Ishikawa (cell line): Measurements from ENCODE around the gene PM20D2.

Source experiments
- CEBPB ChIP-seq: IDR thresholded peaks from 2 replicates; pipeline ENCODE4 v1.6.1; 2012
- CREB1 ChIP-seq: IDR thresholded peaks from 2 replicates; pipeline ENCODE4 v1.6.1; 2012; ENCODE audit warnings: low read depth
- EGR1 ChIP-seq: IDR thresholded peaks from 2 replicates; pipeline ENCODE4 v1.6.1; 2012
- EP300 ChIP-seq: IDR thresholded peaks from 2 replicates; pipeline ENCODE4 v1.6.1; 2012; ENCODE audit warnings: borderline replicate concordance
- FOXM1 ChIP-seq: IDR thresholded peaks from 2 replicates; pipeline ENCODE4 v1.6.1; 2012; ENCODE audit warnings: low read depth, borderline replicate concordance
- NFIC ChIP-seq: IDR thresholded peaks from 2 replicates; pipeline ENCODE4 v1.6.1; 2012
- RAD21 ChIP-seq: IDR thresholded peaks from 2 replicates; pipeline ENCODE4 v1.6.1; 2012; ENCODE audit warnings: low read depth
- TAF1 ChIP-seq: IDR thresholded peaks from 2 replicates; pipeline ENCODE4 v1.6.1; 2012; ENCODE audit warnings: low read depth, mild to moderate bottlenecking
- TCF12 ChIP-seq: IDR thresholded peaks from 2 replicates; pipeline ENCODE4 v1.6.1; 2012; ENCODE audit warnings: low read depth
- TEAD4 ChIP-seq: IDR thresholded peaks from 2 replicates; pipeline ENCODE4 v1.6.1; 2012
- YY1 ChIP-seq: IDR thresholded peaks from 2 replicates; pipeline ENCODE4 v1.6.1; 2012; ENCODE audit warnings: low read depth
- ZBTB7A ChIP-seq: IDR thresholded peaks from 2 replicates; pipeline ENCODE4 v1.6.1; 2012; ENCODE audit warnings: low read depth
- TF ChIP-seq, protein P1 (sequence below): IDR thresholded peaks from 2 replicates; pipeline ENCODE4 v1.6.1; 2012
- TF ChIP-seq, protein P2 (sequence below): IDR thresholded peaks from 2 replicates; pipeline ENCODE4 v1.6.1; 2012; ENCODE audit warnings: low read depth, mild to moderate bottlenecking
- TF ChIP-seq, protein P3 (sequence below): IDR thresholded peaks from 2 replicates; pipeline ENCODE4 v1.6.1; 2012

Gene PM20D2

DNA sequence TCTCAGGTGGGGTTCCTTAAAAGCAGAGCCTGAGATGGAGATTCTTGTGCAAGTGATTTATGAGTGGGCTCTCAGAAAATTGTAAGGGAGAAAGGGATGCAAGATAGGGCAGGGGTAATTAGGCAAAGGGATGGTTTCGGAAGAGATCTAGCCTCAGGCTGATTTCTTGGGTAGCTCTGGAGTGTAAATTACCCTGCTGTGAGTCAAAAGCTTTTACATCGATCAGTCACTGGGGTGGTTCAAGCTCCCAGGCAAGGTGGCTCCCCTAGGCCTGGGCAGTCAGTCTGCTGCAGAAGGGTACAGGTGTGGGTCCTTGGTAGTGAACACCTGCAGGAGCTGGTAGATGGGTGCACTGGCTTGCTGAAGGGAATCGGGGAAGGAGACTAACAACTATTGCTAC lies 11.1 kb upstream of the PM20D2 start:
- no peak for TF ChIP-seq YY1

DNA sequence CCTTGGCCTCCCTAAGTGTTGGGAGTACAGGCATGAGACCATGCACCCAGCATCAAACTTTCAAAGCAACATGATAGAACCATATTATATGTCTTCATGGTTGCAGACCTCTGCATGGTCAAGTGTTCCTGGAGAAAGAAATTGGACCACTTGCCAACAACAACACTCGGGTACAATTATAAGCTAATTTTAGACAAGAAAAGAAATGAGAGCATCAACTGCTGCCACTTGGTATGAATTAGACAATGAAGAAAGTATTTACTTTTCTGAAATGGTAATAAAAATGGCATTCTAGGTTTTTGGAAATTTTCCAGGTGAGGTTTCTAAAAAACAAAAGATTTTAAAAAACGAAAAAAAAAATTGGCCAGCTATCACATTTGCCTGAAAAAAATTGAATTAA lies 7.7 kb upstream of the PM20D2 start:
- no peak for TF ChIP-seq CREB1
- no peak for TF ChIP-seq EGR1
- no peak for TF ChIP-seq TEAD4
- TF ChIP-seq, protein P1, sequence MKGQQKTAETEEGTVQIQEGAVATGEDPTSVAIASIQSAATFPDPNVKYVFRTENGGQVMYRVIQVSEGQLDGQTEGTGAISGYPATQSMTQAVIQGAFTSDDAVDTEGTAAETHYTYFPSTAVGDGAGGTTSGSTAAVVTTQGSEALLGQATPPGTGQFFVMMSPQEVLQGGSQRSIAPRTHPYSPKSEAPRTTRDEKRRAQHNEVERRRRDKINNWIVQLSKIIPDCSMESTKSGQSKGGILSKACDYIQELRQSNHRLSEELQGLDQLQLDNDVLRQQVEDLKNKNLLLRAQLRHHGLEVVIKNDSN: no peak
- no peak for TF ChIP-seq CEBPB
- no peak for TF ChIP-seq TAF1
- no peak for TF ChIP-seq NFIC
- no peak for TF ChIP-seq TCF12
- TF ChIP-seq, protein P2, sequence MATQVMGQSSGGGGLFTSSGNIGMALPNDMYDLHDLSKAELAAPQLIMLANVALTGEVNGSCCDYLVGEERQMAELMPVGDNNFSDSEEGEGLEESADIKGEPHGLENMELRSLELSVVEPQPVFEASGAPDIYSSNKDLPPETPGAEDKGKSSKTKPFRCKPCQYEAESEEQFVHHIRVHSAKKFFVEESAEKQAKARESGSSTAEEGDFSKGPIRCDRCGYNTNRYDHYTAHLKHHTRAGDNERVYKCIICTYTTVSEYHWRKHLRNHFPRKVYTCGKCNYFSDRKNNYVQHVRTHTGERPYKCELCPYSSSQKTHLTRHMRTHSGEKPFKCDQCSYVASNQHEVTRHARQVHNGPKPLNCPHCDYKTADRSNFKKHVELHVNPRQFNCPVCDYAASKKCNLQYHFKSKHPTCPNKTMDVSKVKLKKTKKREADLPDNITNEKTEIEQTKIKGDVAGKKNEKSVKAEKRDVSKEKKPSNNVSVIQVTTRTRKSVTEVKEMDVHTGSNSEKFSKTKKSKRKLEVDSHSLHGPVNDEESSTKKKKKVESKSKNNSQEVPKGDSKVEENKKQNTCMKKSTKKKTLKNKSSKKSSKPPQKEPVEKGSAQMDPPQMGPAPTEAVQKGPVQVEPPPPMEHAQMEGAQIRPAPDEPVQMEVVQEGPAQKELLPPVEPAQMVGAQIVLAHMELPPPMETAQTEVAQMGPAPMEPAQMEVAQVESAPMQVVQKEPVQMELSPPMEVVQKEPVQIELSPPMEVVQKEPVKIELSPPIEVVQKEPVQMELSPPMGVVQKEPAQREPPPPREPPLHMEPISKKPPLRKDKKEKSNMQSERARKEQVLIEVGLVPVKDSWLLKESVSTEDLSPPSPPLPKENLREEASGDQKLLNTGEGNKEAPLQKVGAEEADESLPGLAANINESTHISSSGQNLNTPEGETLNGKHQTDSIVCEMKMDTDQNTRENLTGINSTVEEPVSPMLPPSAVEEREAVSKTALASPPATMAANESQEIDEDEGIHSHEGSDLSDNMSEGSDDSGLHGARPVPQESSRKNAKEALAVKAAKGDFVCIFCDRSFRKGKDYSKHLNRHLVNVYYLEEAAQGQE: no peak
- no peak for TF ChIP-seq YY1
- TF ChIP-seq, protein P3, sequence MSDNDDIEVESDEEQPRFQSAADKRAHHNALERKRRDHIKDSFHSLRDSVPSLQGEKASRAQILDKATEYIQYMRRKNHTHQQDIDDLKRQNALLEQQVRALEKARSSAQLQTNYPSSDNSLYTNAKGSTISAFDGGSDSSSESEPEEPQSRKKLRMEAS: no peak
- TF ChIP-seq FOXM1: no peak
- TF ChIP-seq EP300: no peak
- no peak for TF ChIP-seq ZBTB7A
- no peak for TF ChIP-seq RAD21

DNA sequence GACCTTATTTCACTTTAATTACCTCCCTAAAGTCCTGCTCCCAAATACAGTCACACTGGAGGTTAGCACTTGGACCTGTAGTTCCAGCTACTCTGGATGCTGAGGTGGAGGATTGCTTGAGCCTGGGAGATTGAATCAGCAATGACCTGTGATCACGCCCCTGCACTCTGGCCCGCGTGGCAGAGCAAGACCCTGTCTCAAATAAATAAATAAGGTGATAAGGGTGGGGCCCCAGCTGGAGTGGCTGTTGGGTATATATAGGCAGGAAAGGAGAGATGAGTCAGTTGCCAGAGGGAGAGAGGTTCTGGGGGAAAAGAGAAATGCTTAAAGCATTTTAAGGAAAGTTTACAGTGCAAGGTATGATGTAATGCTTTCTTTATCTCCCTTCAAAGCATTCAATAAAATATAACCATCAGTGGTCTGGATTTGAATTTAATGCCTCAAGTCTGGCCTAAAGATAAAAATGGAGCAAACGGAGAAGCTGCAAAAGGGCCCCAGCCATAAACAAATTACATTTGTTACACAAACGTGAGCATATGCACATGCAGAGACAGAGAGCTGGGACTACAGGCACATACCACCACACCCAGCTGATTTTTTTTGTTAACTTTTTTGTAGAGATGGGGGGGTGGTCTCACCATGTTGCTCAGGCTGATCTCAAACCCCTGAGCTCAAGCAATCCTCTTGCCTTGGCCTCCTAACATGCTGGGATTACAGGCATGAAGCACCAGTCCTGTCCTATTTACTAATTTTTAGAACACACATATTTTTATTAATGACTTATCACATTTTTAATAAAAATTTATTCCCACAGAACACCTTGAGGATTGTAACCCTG lies 6.1 kb upstream of the PM20D2 start:
- TF ChIP-seq YY1: no peak
- TF ChIP-seq TAF1: no peak
- TF ChIP-seq, protein P2: no peak
- TF ChIP-seq TEAD4: no peak
- TF ChIP-seq, protein P3: no peak
- TF ChIP-seq TCF12: no peak
- TF ChIP-seq NFIC: no peak
- no peak for TF ChIP-seq CREB1
- TF ChIP-seq, protein P1: no peak
- no peak for TF ChIP-seq RAD21
- TF ChIP-seq EGR1: no peak
- no peak for TF ChIP-seq ZBTB7A
- TF ChIP-seq FOXM1: no peak
- TF ChIP-seq EP300: no peak
- no peak for TF ChIP-seq CEBPB

DNA sequence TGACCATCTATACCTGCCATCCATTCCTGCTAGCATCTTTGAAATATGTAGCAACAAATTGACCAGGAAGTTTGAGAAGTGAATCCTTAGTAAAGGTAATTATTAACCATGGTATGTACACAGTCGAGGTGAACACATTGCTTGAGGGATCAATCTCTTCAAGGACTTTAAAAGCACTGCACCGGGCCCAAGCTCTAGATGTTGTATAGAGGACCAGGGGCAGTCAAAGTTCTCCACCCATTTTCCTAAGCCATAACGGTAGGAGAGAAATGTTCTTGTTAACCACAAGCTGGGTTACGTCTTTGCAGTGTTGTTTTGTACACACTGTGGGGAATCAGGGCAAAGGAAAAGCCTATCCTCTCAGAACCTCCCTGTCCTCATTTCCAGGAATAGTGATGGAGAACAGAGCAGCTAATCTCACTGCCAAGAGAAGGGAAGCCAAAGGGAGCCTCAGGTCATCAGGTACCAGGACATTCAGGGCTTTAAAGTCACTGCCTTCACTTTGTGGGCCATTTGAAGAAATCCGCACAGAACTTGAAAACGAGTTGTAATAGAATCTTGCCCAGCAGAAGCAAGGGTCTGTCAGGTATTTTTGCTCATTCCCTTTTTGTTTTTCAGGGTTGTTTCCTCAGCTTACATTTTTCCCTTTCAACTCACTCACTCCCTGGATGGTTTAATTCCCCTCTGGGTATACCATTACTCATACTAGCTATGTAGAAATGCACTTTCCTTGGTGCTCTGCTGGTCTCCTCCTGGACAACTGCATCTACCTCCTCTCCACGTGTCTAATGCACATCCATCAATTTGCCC lies 5.3 kb upstream of the PM20D2 start:
- no peak for TF ChIP-seq TEAD4
- TF ChIP-seq TCF12: no peak
- TF ChIP-seq CEBPB: no peak
- TF ChIP-seq, protein P2: no peak
- no peak for TF ChIP-seq TAF1
- no peak for TF ChIP-seq EP300
- TF ChIP-seq, protein P3: no peak
- no peak for TF ChIP-seq EGR1
- TF ChIP-seq, protein P1: no peak
- no peak for TF ChIP-seq YY1
- TF ChIP-seq ZBTB7A: no peak
- no peak for TF ChIP-seq CREB1
- TF ChIP-seq RAD21: no peak
- no peak for TF ChIP-seq FOXM1
